ENCODE measurements around the gene PIK3CG. TPM values are rescaled to one million over a fixed set of nuclear protein-coding genes. Genes with fewer than 3 reads are reported as not detected.

The PIK3CG gene
- total RNA-seq, 1 donor from 2014 or later, result 0.82 TPM

DNA sequence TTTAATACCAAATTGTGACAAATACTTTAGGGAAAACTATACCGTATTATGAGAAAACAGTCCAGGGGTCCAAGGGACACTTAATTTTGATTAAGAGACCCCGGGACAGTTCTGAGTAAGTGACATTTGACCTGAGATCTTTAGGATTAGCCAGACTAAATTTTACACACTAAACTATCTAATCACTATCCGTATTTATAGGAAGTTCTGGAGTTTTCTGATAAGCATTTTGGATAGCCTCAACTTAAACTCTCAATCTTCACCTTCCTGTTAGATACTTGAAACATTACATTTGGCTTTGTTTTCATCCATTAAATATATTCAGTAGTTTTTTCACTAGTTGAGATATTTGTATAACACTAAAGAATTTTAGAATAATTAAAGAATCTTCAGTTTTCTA lies 5.4 kb downstream of the PIK3CG start:
- DNase-seq (ENCODE audit: low read depth) (no peak), FAIRE-seq (no peak)
- Histone ChIP-seq H3K4me3 (ENCODE audit: insufficient read depth, low read depth, low read length) (no peak overlapping the region), H3K9me3 (ENCODE audit: insufficient read depth, low read depth, low read length) (peaks cover 3% of the 10 kb centered on the region), H3K4me2 (ENCODE audit: low read length) (no peak overlapping the region), H3K9ac (ENCODE audit: low read length) (no peak overlapping the region), H3K27me3 (ENCODE audit: insufficient read depth, low read length) (no peaks in the 10 kb centered on the region), H3K79me2 (ENCODE audit: insufficient read depth, low read length) (no peaks in the 10 kb centered on the region), H3K27ac (ENCODE audit: low read depth, low read length) (no peak overlapping the region), H3K36me3 (ENCODE audit: insufficient read depth, low read length) (no peaks in the 10 kb centered on the region), H4K20me1 (ENCODE audit: insufficient read depth, low read length) (no peaks in the 10 kb centered on the region), H3K4me1 (ENCODE audit: insufficient read depth, low read length) (no peaks in the 10 kb centered on the region), H2AFZ (ENCODE audit: low read depth, low read length) (no peak overlapping the region)
- Mint-ChIP-seq H3K4me1 (ENCODE audit: low read depth, unreplicated experiment) (peaks cover 3% of the 10 kb centered on the region), H3K36me3 (ENCODE audit: low read depth, unreplicated experiment) (peaks cover 2% of the 10 kb centered on the region), H3K27ac (ENCODE audit: unreplicated experiment) (no peak overlapping the region), H3K4me3 (ENCODE audit: unreplicated experiment) (no peak overlapping the region), H3K27me3 (ENCODE audit: low read depth, unreplicated experiment) (no peaks in the 10 kb centered on the region), H3K9me3 (ENCODE audit: unreplicated experiment) (no peaks in the 10 kb centered on the region)
- TF ChIP-seq EZH2 (IDR thresholded peaks at IDR 0.05; ENCODE audit: insufficient read depth, low read length), result no peak
- TF ChIP-seq, protein P1, sequence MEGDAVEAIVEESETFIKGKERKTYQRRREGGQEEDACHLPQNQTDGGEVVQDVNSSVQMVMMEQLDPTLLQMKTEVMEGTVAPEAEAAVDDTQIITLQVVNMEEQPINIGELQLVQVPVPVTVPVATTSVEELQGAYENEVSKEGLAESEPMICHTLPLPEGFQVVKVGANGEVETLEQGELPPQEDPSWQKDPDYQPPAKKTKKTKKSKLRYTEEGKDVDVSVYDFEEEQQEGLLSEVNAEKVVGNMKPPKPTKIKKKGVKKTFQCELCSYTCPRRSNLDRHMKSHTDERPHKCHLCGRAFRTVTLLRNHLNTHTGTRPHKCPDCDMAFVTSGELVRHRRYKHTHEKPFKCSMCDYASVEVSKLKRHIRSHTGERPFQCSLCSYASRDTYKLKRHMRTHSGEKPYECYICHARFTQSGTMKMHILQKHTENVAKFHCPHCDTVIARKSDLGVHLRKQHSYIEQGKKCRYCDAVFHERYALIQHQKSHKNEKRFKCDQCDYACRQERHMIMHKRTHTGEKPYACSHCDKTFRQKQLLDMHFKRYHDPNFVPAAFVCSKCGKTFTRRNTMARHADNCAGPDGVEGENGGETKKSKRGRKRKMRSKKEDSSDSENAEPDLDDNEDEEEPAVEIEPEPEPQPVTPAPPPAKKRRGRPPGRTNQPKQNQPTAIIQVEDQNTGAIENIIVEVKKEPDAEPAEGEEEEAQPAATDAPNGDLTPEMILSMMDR (IDR thresholded peaks at IDR 0.05; ENCODE audit: insufficient read depth, low read depth, low read length), result no peak

DNA sequence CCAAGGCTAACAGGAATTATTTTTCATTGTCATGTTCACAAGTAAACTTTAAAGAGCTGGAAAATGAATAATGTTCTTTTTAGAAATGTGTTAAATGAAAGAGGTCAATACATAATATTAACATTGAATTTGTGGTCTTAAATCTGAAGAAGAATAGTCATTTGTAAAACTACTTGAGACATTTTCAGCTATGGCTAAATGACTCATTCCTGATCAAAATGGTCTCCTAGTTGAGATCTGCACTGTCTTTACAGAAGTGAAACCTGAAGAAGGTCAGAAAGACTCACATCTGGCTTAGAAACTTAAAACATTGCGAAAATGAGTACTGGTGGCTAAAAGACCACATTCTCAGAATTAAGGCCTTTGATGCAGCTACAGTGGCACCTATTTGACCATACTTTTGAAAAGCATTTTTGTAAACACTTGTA lies 5.9 kb downstream of the PIK3CG start:
- no peak overlapping the region for H3K4me2 ChIP-seq (ENCODE audit: low read length)
- no peaks in the 10 kb centered on the region for H4K20me1 ChIP-seq (ENCODE audit: insufficient read depth, low read length)
- H3K36me3 ChIP-seq (ENCODE audit: insufficient read depth, low read length), result no peaks in the 10 kb centered on the region
- no peak for FAIRE-seq
- H3K9ac ChIP-seq (ENCODE audit: low read length), result no peak overlapping the region
- H3K4me1 Mint-ChIP-seq (ENCODE audit: low read depth, unreplicated experiment), result peaks cover 2% of the 10 kb centered on the region
- no peak overlapping the region for H3K4me3 ChIP-seq (ENCODE audit: insufficient read depth, low read depth, low read length)
- no peaks in the 10 kb centered on the region for H3K27me3 ChIP-seq (ENCODE audit: insufficient read depth, low read length)
- H3K4me3 Mint-ChIP-seq (ENCODE audit: unreplicated experiment), result no peak overlapping the region
- no peaks in the 10 kb centered on the region for H3K9me3 Mint-ChIP-seq (ENCODE audit: unreplicated experiment)
- no peak overlapping the region for H3K27ac Mint-ChIP-seq (ENCODE audit: unreplicated experiment)
- no peaks in the 10 kb centered on the region for H3K4me1 ChIP-seq (ENCODE audit: insufficient read depth, low read length)
- TF ChIP-seq, protein P1 (IDR thresholded peaks at IDR 0.05; ENCODE audit: insufficient read depth, low read depth, low read length), result no peak
- no peak for TF ChIP-seq EZH2 (IDR thresholded peaks at IDR 0.05; ENCODE audit: insufficient read depth, low read length)
- H3K27me3 Mint-ChIP-seq (ENCODE audit: low read depth, unreplicated experiment), result no peaks in the 10 kb centered on the region
- no peak overlapping the region for H3K27ac ChIP-seq (ENCODE audit: low read depth, low read length)
- peak; percentile 27 for DNase-seq (ENCODE audit: low read depth)
- no peak overlapping the region for H2AFZ ChIP-seq (ENCODE audit: low read depth, low read length)
- H3K79me2 ChIP-seq (ENCODE audit: insufficient read depth, low read length), result no peaks in the 10 kb centered on the region
- H3K9me3 ChIP-seq (ENCODE audit: insufficient read depth, low read depth, low read length), result peaks cover 3% of the 10 kb centered on the region
- peaks cover 2% of the 10 kb centered on the region for H3K36me3 Mint-ChIP-seq (ENCODE audit: low read depth, unreplicated experiment)

DNA sequence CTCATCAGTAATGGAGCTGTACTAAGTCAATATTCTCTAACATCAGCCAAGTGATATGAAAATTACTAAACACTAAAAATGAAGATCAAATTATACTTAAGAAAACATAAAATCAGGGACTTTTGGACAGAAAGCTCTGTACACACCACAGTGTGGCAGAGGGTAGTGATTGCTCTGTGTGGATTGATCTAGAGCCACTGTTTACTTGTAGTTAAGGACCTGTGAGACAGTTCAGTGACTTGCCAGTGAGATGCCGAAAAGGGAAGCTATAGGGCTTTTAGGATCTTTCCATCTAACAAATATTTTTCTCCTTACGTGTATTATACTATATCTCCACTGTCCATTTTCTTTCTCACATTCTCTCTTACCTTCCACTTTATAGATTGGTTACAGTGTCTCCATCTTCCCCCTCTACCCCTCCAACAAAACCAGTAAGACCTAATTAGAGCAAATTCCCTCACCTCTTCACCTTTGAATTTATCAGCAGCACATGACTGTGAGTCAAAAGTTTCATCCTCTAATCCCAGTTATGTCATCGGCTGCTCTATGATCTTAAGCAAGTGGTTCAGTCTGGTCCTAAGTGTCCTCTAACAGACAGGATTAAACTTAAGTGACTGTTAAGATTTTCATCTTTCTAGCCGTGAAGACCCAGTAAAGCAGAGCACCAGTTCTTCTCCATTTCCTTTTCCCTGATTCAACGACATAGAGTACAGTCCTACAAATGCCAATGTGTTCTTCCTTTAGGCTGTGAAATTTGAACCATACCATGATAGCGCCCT lies 6.9 kb downstream of the PIK3CG start:
- Mint-ChIP-seq H3K4me3 (ENCODE audit: unreplicated experiment) (no peak overlapping the region), H3K4me1 (ENCODE audit: low read depth, unreplicated experiment) (peaks cover 2% of the 10 kb centered on the region), H3K36me3 (ENCODE audit: low read depth, unreplicated experiment) (peaks cover 2% of the 10 kb centered on the region), H3K27ac (ENCODE audit: unreplicated experiment) (peak overlapping the region; percentile 12), H3K9me3 (ENCODE audit: unreplicated experiment) (no peaks in the 10 kb centered on the region), H3K27me3 (ENCODE audit: low read depth, unreplicated experiment) (no peaks in the 10 kb centered on the region)
- Histone ChIP-seq H2AFZ (ENCODE audit: low read depth, low read length) (no peak overlapping the region), H3K9me3 (ENCODE audit: insufficient read depth, low read depth, low read length) (peaks cover 3% of the 10 kb centered on the region), H3K27ac (ENCODE audit: low read depth, low read length) (no peak overlapping the region), H3K79me2 (ENCODE audit: insufficient read depth, low read length) (no peaks in the 10 kb centered on the region), H3K4me1 (ENCODE audit: insufficient read depth, low read length) (no peaks in the 10 kb centered on the region), H3K4me3 (ENCODE audit: insufficient read depth, low read depth, low read length) (no peak overlapping the region), H3K36me3 (ENCODE audit: insufficient read depth, low read length) (no peaks in the 10 kb centered on the region), H3K4me2 (ENCODE audit: low read length) (no peak overlapping the region), H3K27me3 (ENCODE audit: insufficient read depth, low read length) (no peaks in the 10 kb centered on the region), H4K20me1 (ENCODE audit: insufficient read depth, low read length) (no peaks in the 10 kb centered on the region), H3K9ac (ENCODE audit: low read length) (no peak overlapping the region)
- FAIRE-seq (no peak), DNase-seq (ENCODE audit: low read depth) (no peak)
- TF ChIP-seq, protein P1 (IDR thresholded peaks at IDR 0.05; ENCODE audit: insufficient read depth, low read depth, low read length), result no peak
